ENCODE results near the gene FAM181A. TPM values are rescaled to one million over a fixed set of nuclear protein-coding genes. Genes with fewer than 3 reads are reported as not detected.
A peak's percentile ranks its signal among the peaks of the same experiment; 100 is the strongest.

The FAM181A gene
- total RNA-seq, 1 donor from 2014 or later = not detected

- Mint-ChIP-seq H3K4me3 (no peak overlapping the region), H3K27me3 (no peaks in the 10 kb centered on the region), H3K4me1 (peaks cover 95% of the 10 kb centered on the region), H3K36me3 (ENCODE audit: low read depth) (no peaks in the 10 kb centered on the region), H3K27ac (peak overlapping the region; percentile 93), H3K9me3 (no peaks in the 10 kb centered on the region)
- no peak for DNase-seq
- ChIA-PET POLR2A (interaction anchor here (1.9 to 7.2 kb wide), 3 partner anchors 10 to 20 kb away, joined by 12 to 133 read pairs (median 16); no protein-coding TSS in a partner anchor), CTCF (interaction anchor here (2.3 to 12.0 kb wide), 3 partner anchors 8 to 21 kb away, joined by 10 to 126 read pairs (median 34); no protein-coding TSS in a partner anchor)
- no peak for ATAC-seq (ENCODE audit: low read depth)
- TF ChIP-seq CTCF (IDR thresholded peaks at IDR 0.05) = no peak
- intact Hi-C loops (cut with micrococcal nuclease) = no loop called here
Observed at GRCh38 chr14:93960108-93960475, 32.9 kb downstream of the FAM181A start.

GRCh38 chr14:93960774-93961438, 33.8 kb downstream of the FAM181A start:
- Mint-ChIP-seq H3K4me3 (no peak overlapping the region), H3K27ac (peak overlapping the region; percentile 93), H3K9me3 (no peaks in the 10 kb centered on the region), H3K27me3 (no peaks in the 10 kb centered on the region), H3K36me3 (ENCODE audit: low read depth) (no peaks in the 10 kb centered on the region), H3K4me1 (peaks cover 95% of the 10 kb centered on the region)
- no peak for ATAC-seq (ENCODE audit: low read depth)
- TF ChIP-seq CTCF (IDR thresholded peaks at IDR 0.05) = no peak
- intact Hi-C loops (cut with micrococcal nuclease) = no loop called here
- ChIA-PET POLR2A (interaction anchor here (3.9 to 7.2 kb wide), 2 partner anchors 9 to 17 kb away, joined by 16 to 133 read pairs; no protein-coding TSS in a partner anchor), CTCF (interaction anchor here (4.2 to 12.0 kb wide), 2 partner anchors 10 to 22 kb away, joined by 34 to 126 read pairs; no protein-coding TSS in a partner anchor)
- no peak for DNase-seq

- TF ChIP-seq CTCF (IDR thresholded peaks at IDR 0.05) = no peak
- H3K4me3 Mint-ChIP-seq = peak overlapping the region; percentile 48
- ATAC-seq (ENCODE audit: low read depth) (no peak), DNase-seq (no peak)
- intact Hi-C loops (cut with micrococcal nuclease) = no loop called here
- peak overlapping the region; percentile 80 for H3K27ac Mint-ChIP-seq
- peaks cover 96% of the 10 kb centered on the region for H3K4me1 Mint-ChIP-seq
- ChIA-PET POLR2A (interaction anchor here (2.0 to 7.2 kb wide), 3 partner anchors 8 to 17 kb away, joined by 16 to 133 read pairs (median 17); no protein-coding TSS in a partner anchor), CTCF (interaction anchor here (4.2 to 12.0 kb wide), 2 partner anchors 9 to 23 kb away, joined by 34 to 126 read pairs; no protein-coding TSS in a partner anchor)
- H3K36me3 Mint-ChIP-seq (ENCODE audit: low read depth) = no peaks in the 10 kb centered on the region
- no peaks in the 10 kb centered on the region for H3K9me3 Mint-ChIP-seq
- H3K27me3 Mint-ChIP-seq = no peaks in the 10 kb centered on the region
Observed at GRCh38 chr14:93961620-93962019, 34.5 kb downstream of the FAM181A start.

- H3K4me3 Mint-ChIP-seq = peak overlapping the region; percentile 50
- peak overlapping the region; percentile 96 for H3K27ac Mint-ChIP-seq
- DNase-seq (peak; percentile 51), ATAC-seq (ENCODE audit: low read depth) (peak; percentile 52)
- no peaks in the 10 kb centered on the region for H3K27me3 Mint-ChIP-seq
- TF ChIP-seq CTCF (IDR thresholded peaks at IDR 0.05) = no peak
- intact Hi-C loops (cut with micrococcal nuclease) = loop anchor here (1.0 kb wide), 1 partner anchor 15 kb away; no protein-coding TSS in a partner anchor
- ChIA-PET POLR2A (interaction anchor here (0.6 to 2.2 kb wide), 6 partner anchors 9 to 1188 kb away, joined by 3 to 17 read pairs (median 10); no protein-coding TSS in a partner anchor), CTCF (interaction anchor here (12.0 kb wide), 1 partner anchor 24 kb away, joined by 126 read pairs; no protein-coding TSS in a partner anchor)
- H3K9me3 Mint-ChIP-seq = no peaks in the 10 kb centered on the region
- H3K36me3 Mint-ChIP-seq (ENCODE audit: low read depth) = no peaks in the 10 kb centered on the region
- peaks cover 96% of the 10 kb centered on the region for H3K4me1 Mint-ChIP-seq
Observed at GRCh38 chr14:93962701-93963601, 35.8 kb downstream of the FAM181A start.
